K562 (cell line): ENCODE results near the gene CLCN1. TPM values are rescaled to one million over a fixed set of nuclear protein-coding genes. Genes with fewer than 3 reads are reported as not detected.
A peak's percentile ranks its signal among the peaks of the same experiment; 100 is the strongest.

Source experiments
- ATF7 ChIP-seq: fragments of 450-650 bp; IDR thresholded peaks from 2 replicates; pipeline ENCODE4 v1.7.1; 2014; ENCODE audit warnings: mild to moderate bottlenecking, moderate library complexity
- BRCA1 ChIP-seq, 2 experiments: fragments of 450-650 bp in 1 of 2; sonication (generic) in 1 of 2; formaldehyde crosslinking in 1 of 2; IDR thresholded peaks; 2 replicates each; pipeline versions ENCODE4 v1.5.0 to v1.6.1; 2017 to 2020; ENCODE audit warnings: mild to moderate bottlenecking in 1 of 2, missing genetic modification reagents in 1 of 2
- BRD4 ChIP-seq: fragments of 200-600 bp; sonication (generic); IDR thresholded peaks from 2 replicates; pipeline ENCODE4 v1.6.1; 2017; ENCODE audit warnings: inconsistent platforms
- GABPB2 ChIP-seq: fragments of 250-450 bp; sonication (Bioruptor Pico); conservative IDR thresholded peaks from 2 replicates; pipeline ENCODE4 v1.5.1; 2021; ENCODE audit warnings: mild to moderate bottlenecking
- GATA2 ChIP-seq: sonication (generic); formaldehyde crosslinking; IDR thresholded peaks from 2 replicates; pipeline ENCODE4 v1.4.0; 2020; ENCODE audit warnings: mild to moderate bottlenecking, missing genetic modification reagents
- GTF2B ChIP-seq: IDR thresholded peaks from 2 replicates; pipeline ENCODE4 v1.6.1; 2011; ENCODE audit not compliant: insufficient read length; ENCODE audit errors: extremely low read depth
- HIVEP1 ChIP-seq: fragments of 250-450 bp; sonication (Bioruptor Pico); IDR thresholded peaks from 2 replicates; pipeline ENCODE4 v1.4.0; 2020; ENCODE audit warnings: mild to moderate bottlenecking
- HNRNPLL ChIP-seq: fragments of 200-400 bp; formaldehyde crosslinking; IDR thresholded peaks from 2 replicates; pipeline ENCODE4 v1.6.1; 2017; ENCODE audit warnings: low read length, low read depth, mild to moderate bottlenecking; ENCODE audit not compliant: poor library complexity, severe bottlenecking
- MYNN ChIP-seq, 2 experiments: sonication (generic); formaldehyde crosslinking in 1 of 2; IDR thresholded peaks; 2 replicates each; pipeline versions ENCODE4 v1.5.0 to v1.6.1; 2016 to 2020; ENCODE audit warnings: antibody characterized with exemption in 1 of 2, missing genetic modification reagents in 1 of 2
- NONO ChIP-seq, 2 experiments: fragments of 200-400 bp in 1 of 2; fragments of 450-650 bp in 1 of 2; formaldehyde crosslinking in 1 of 2; IDR thresholded peaks; 2 replicates each; pipeline ENCODE4 v1.6.1; 2017; ENCODE audit warnings: low read depth in 2 of 2, mild to moderate bottlenecking in 2 of 2, moderate library complexity in 2 of 2, low read length in 1 of 2
- NR0B1 ChIP-seq: fragments of 450-650 bp; IDR thresholded peaks from one replicate; pipeline ENCODE4 v1.6.1; 2018; ENCODE audit warnings: mild to moderate bottlenecking, moderate library complexity; ENCODE audit not compliant: partially characterized antibody
- RBM34 ChIP-seq: fragments of 200-400 bp; formaldehyde crosslinking; IDR thresholded peaks from 2 replicates; pipeline ENCODE4 v1.6.1; 2018; ENCODE audit warnings: low read length, borderline replicate concordance; ENCODE audit not compliant: insufficient read depth
- TSHZ1 ChIP-seq: fragments of 250-450 bp; sonication (Bioruptor Pico); IDR thresholded peaks from 2 replicates; pipeline ENCODE4 v1.4.0; 2020; ENCODE audit warnings: mild to moderate bottlenecking, moderate library complexity
- WHSC1 ChIP-seq: IDR thresholded peaks from one replicate; pipeline ENCODE4 v1.6.1; 2012; ENCODE audit warnings: low read length, control low read depth, inconsistent platforms
- ZNF449 ChIP-seq: fragments of 250-450 bp; sonication (Bioruptor Pico); IDR thresholded peaks from 2 replicates; pipeline ENCODE4 v1.8.0; 2022; ENCODE audit warnings: moderate library complexity, mild to moderate bottlenecking, inconsistent platforms
- polyA plus RNA-seq, 8 experiments: library from polyadenylated mRNA; depleted of rRNA in 4 of 8; stranded (reverse) in 5 of 8; unstranded in 3 of 8; fragments of >200 nt; fragmentation: Nextera tagmentation in 2 of 8; fragmentation: Illumina TruSeq in 1 of 8; extraction: Ambion mirVana in 2 of 8; extraction: Trizol in 1 of 8; gene quantifications; 2 replicates each; pipeline versions ENCODE4 v1.2.1 to v1.2.3, GENCODE V29; 2011 to 2014; ENCODE audit warnings: inconsistent platforms in 1 of 8, missing spikeins in 1 of 8
- total RNA-seq, 7 experiments: library from RNA; depleted of rRNA in 6 of 7; stranded (reverse); fragments of >200 nt in 6 of 7; fragmentation: Illumina TruSeq in 2 of 7; extraction: Trizol in 2 of 7; gene quantifications; 2 replicates each; pipeline versions ENCODE4 v1.2.1 to v1.2.3, GENCODE V29; 2011 to 2021; ENCODE audit warnings: low replicate concordance in 1 of 7

Gene CLCN1
- total and polyA plus RNA-seq, 9 of the 15 experiments (the other 6 are each of a cell fraction or from before 2014, with no cell fraction given) = 0.01 to 0.11 (median 0.04) TPM; not detected in 4

GRCh38 chr7:143287935-143288826, 27.7 kb upstream of the CLCN1 start, which contains the start of gene CASP2 (continued):
- TF ChIP-seq TSHZ1 (CRISPR knock-in tag) = 0 out of 2 replicates have a peak, but pooled peaks have one; percentile 51
- TF ChIP-seq NR0B1 = no peak
- TF ChIP-seq RBM34 = no peak
- no peak for TF ChIP-seq MYNN (IDR thresholded peaks at IDR 0.05)
- TF ChIP-seq MYNN (CRISPR knock-in tag; IDR thresholded peaks at IDR 0.05) = no peak
- peak; percentile 84; the same call in 1 of the 2 replicates for TF ChIP-seq ATF7
- peak; percentile 76 for TF ChIP-seq HNRNPLL
- TF ChIP-seq GABPB2 (CRISPR knock-in tag) = no peak
- TF ChIP-seq BRD4 = no peak
- TF ChIP-seq WHSC1 = no peak
- TF ChIP-seq NONO (IDR thresholded peaks at IDR 0.05; ENCODE audit: low read depth in 2 of 2, low read length in 1 of 2) = peak; percentile 64 to 65; a peak in 2 of 4 replicates
- no peak for TF ChIP-seq GTF2B
- no peak for TF ChIP-seq BRCA1 (IDR thresholded peaks at IDR 0.05)
- no peak for TF ChIP-seq BRCA1 (CRISPR knock-in tag; IDR thresholded peaks at IDR 0.05)
- no peak for TF ChIP-seq ZNF449 (CRISPR knock-in tag)
- no peak for TF ChIP-seq GATA2 (CRISPR knock-in tag)
- peak; percentile 79; the same call in 1 of the 2 replicates for TF ChIP-seq HIVEP1 (CRISPR knock-in tag)
